Adrenal gland (tissue), 5 donors: Measurements from ENCODE around the gene UQCRC1.

Experiments
- POLR2A ChIP-seq, 2 donors: fragments of 450-650 bp; IDR thresholded peaks; one replicate each; pipeline ENCODE4 v1.6.1; 2017; ENCODE audit warnings: antibody characterized with exemption in 2 of 2, mild to moderate bottlenecking in 2 of 2, moderate library complexity in 1 of 2
- TF ChIP-seq, protein P1 (sequence below), 6 experiments: fragments of 450-650 bp in 4 of 6; fragments of 200-600 bp in 2 of 6; sonication (generic) in 1 of 6; IDR thresholded peaks; 1 replicate in 5 of 6; 2 replicates in 1 of 6; pipeline versions ENCODE4 v1.5.1 to v1.8.0; 2016 to 2021; ENCODE audit warnings: antibody characterized with exemption in 6 of 6, mild to moderate bottlenecking in 2 of 6, moderate library complexity in 1 of 6
- donor health status: DM: no; HTN: no; CAD: no.

GRCh38 chr3:48555231-48555948, 54.1 kb downstream of the UQCRC1 start:
- TF ChIP-seq, protein P1, sequence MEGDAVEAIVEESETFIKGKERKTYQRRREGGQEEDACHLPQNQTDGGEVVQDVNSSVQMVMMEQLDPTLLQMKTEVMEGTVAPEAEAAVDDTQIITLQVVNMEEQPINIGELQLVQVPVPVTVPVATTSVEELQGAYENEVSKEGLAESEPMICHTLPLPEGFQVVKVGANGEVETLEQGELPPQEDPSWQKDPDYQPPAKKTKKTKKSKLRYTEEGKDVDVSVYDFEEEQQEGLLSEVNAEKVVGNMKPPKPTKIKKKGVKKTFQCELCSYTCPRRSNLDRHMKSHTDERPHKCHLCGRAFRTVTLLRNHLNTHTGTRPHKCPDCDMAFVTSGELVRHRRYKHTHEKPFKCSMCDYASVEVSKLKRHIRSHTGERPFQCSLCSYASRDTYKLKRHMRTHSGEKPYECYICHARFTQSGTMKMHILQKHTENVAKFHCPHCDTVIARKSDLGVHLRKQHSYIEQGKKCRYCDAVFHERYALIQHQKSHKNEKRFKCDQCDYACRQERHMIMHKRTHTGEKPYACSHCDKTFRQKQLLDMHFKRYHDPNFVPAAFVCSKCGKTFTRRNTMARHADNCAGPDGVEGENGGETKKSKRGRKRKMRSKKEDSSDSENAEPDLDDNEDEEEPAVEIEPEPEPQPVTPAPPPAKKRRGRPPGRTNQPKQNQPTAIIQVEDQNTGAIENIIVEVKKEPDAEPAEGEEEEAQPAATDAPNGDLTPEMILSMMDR (IDR thresholded peaks at IDR 0.05) = no peak
- TF ChIP-seq POLR2A (IDR thresholded peaks at IDR 0.05) = no peak
